Cardiac muscle cell (in vitro differentiated cells and primary cell): ENCODE measurements around the gene TRIM33. TPM values are rescaled to one million over a fixed set of nuclear protein-coding genes. Genes with fewer than 3 reads are reported as not detected.

Experiments
- DNase-seq, 2 donors: peaks; one replicate each; pipeline versions ENCODE4 v3.0.0 to v3.0.0-alpha.2; 2010 to 2017; ENCODE audit warnings: low read depth in 1 of 2, low spot score in 1 of 2
- H3K27ac ChIP-seq: fragments of 200-600 bp; sonication (generic); 2 replicates; pipeline ENCODE4 v1.5.1; 2016
- H3K27me3 ChIP-seq: fragments of 200-600 bp; sonication (generic); 2 replicates; pipeline ENCODE4 v1.6.0; 2016; ENCODE audit warnings: control low read depth
- H3K36me3 ChIP-seq: fragments of 200-600 bp; sonication (generic); 2 replicates; pipeline ENCODE4 v1.5.1; 2016; ENCODE audit warnings: control low read depth
- H3K4me1 ChIP-seq: fragments of 200-600 bp; sonication (generic); 2 replicates; pipeline ENCODE4 v1.8.1; 2017; ENCODE audit warnings: low read depth, mild to moderate bottlenecking, mixed run types
- H3K4me3 ChIP-seq: fragments of 200-600 bp; sonication (generic); 2 replicates; pipeline ENCODE4 v1.5.1; 2016; ENCODE audit warnings: mild to moderate bottlenecking
- H3K9me3 ChIP-seq: fragments of 200-600 bp; sonication (generic); 2 replicates; pipeline ENCODE4 v1.5.1; 2017; ENCODE audit warnings: low read depth, mild to moderate bottlenecking, control low read depth
- polyA plus RNA-seq: library from polyadenylated mRNA; unstranded; fragments of >200 nt; fragmentation: Nextera tagmentation; extraction: Ambion mirVana; gene quantifications from 2 replicates; pipeline ENCODE4 v1.2.1, GENCODE V29; 2016
- total RNA-seq: library from RNA; depleted of rRNA; stranded (reverse); fragments of >200 nt; gene quantifications from 2 replicates; pipeline ENCODE4 v1.2.3, GENCODE V29; 2016
- TF ChIP-seq, protein P1 (sequence below): IDR thresholded peaks from 2 replicates; pipeline ENCODE4 v1.5.1; 2012; ENCODE audit warnings: low read depth, mild to moderate bottlenecking, low read length

TRIM33 gene
- total and polyA plus RNA-seq, 2 experiments from 2014 or later, result 32.2 to 40.8 TPM

GRCh38 chr1:114349891-114350605 is 161.0 kb downstream of the TRIM33 start:
- no peak overlapping the region for H3K4me3 ChIP-seq
- no peaks in the 10 kb centered on the region for H3K9me3 ChIP-seq
- H3K27me3 ChIP-seq, result no peaks in the 10 kb centered on the region
- H3K36me3 ChIP-seq, result no peaks in the 10 kb centered on the region
- TF ChIP-seq, protein P1, sequence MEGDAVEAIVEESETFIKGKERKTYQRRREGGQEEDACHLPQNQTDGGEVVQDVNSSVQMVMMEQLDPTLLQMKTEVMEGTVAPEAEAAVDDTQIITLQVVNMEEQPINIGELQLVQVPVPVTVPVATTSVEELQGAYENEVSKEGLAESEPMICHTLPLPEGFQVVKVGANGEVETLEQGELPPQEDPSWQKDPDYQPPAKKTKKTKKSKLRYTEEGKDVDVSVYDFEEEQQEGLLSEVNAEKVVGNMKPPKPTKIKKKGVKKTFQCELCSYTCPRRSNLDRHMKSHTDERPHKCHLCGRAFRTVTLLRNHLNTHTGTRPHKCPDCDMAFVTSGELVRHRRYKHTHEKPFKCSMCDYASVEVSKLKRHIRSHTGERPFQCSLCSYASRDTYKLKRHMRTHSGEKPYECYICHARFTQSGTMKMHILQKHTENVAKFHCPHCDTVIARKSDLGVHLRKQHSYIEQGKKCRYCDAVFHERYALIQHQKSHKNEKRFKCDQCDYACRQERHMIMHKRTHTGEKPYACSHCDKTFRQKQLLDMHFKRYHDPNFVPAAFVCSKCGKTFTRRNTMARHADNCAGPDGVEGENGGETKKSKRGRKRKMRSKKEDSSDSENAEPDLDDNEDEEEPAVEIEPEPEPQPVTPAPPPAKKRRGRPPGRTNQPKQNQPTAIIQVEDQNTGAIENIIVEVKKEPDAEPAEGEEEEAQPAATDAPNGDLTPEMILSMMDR, result no peak
- DNase-seq, result no peak
- no peak overlapping the region for H3K27ac ChIP-seq
- peaks cover 3% of the 10 kb centered on the region for H3K4me1 ChIP-seq

GRCh38 chr1:114347431-114348209 is 163.4 kb downstream of the TRIM33 start:
- Histone ChIP-seq H3K4me3 (no peak overlapping the region), H3K36me3 (no peaks in the 10 kb centered on the region), H3K9me3 (no peaks in the 10 kb centered on the region), H3K4me1 (peaks cover 3% of the 10 kb centered on the region), H3K27me3 (no peaks in the 10 kb centered on the region), H3K27ac (no peak overlapping the region)
- TF ChIP-seq, protein P1, result no peak
- no peak for DNase-seq

GRCh38 chr1:114346480-114347029 is 164.4 kb downstream of the TRIM33 start:
- DNase-seq, result peak; percentile 97
- no peak overlapping the region for H3K27ac ChIP-seq
- H3K36me3 ChIP-seq, result no peaks in the 10 kb centered on the region
- peaks cover 3% of the 10 kb centered on the region for H3K4me1 ChIP-seq
- H3K9me3 ChIP-seq, result no peaks in the 10 kb centered on the region
- peak overlapping the region; percentile 9 for H3K4me3 ChIP-seq
- TF ChIP-seq, protein P1, result peak; percentile 100
- H3K27me3 ChIP-seq, result no peaks in the 10 kb centered on the region

DNA sequence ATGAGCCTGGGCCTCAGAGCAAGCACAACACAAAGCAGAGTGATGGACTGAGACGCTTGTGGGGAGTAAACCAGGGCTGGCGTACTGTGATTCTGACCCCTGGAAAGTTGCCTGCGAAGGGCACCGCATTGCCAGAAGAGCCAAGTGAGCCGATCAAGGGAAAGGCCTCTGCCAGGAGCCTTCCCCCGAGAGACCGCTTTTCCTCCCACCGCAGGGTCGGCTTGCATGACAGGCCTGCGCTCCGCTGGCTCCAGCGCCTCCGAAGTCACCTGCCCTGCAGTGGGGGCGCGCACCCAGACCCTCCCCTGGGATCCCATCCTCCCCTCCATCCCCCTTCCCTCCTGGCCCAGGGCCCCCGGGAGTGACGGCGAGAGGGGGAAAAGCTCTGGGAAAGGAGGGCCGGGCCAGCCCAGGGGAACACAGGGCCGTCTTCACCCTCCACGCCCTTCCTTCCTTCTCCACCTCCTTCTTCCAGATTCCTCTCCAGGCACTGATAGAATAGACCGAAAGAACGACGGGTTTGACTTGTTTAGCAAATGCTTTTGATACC is 165.0 kb downstream of the TRIM33 start:
- TF ChIP-seq, protein P1, result no peak
- Histone ChIP-seq H3K4me3 (peak overlapping the region; percentile 9), H3K9me3 (no peaks in the 10 kb centered on the region), H3K27ac (no peak overlapping the region), H3K27me3 (no peaks in the 10 kb centered on the region), H3K4me1 (peaks cover 3% of the 10 kb centered on the region), H3K36me3 (no peaks in the 10 kb centered on the region)
- DNase-seq, result peak in 1 of 2 donors; percentile 46

DNA sequence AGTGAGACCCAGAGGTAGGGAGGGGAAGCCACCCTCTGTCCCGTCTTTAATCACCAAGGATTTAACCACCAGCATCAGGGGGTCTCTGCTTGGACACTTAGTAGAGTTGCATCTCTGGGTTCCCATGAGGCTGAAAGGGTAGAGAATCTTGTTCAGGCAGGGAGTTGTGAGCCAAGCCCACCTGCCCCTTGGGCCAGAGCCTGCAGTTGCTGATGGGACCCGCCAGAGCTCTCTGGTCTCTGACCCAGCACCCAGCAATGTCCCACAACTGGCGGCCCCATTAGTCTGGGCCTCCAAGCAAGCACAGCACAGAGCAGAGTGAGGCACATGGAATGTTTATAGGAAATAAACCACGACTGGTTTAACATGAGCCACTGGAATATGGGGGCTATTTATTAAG is 166.3 kb downstream of the TRIM33 start:
- no peak for DNase-seq
- no peaks in the 10 kb centered on the region for H3K9me3 ChIP-seq
- no peak overlapping the region for H3K27ac ChIP-seq
- H3K27me3 ChIP-seq, result no peaks in the 10 kb centered on the region
- TF ChIP-seq, protein P1, result no peak
- no peaks in the 10 kb centered on the region for H3K36me3 ChIP-seq
- no peak overlapping the region for H3K4me3 ChIP-seq
- H3K4me1 ChIP-seq, result peaks cover 3% of the 10 kb centered on the region

Other genes with a start within 250 kb of the TRIM33 start
- gene BCAS2, start 70.4 kb upstream of the TRIM33 start, total RNA-seq, result 26.2 and 43.7 TPM in 2 replicates
- 66.1 and 71.5 TPM in 2 replicates for gene BCAS2, start 70.4 kb upstream of the TRIM33 start, polyA plus RNA-seq
- gene DENND2C, start 158.8 kb upstream of the TRIM33 start, total RNA-seq, result 1.8 TPM in 2 replicates
- gene DENND2C, start 158.8 kb upstream of the TRIM33 start, polyA plus RNA-seq, result 1.1 and 2.1 TPM in 2 replicates
- not detected in 2 replicates for gene AMPD1, start 184.3 kb upstream of the TRIM33 start, total RNA-seq
- not detected in 2 replicates for gene AMPD1, start 184.3 kb upstream of the TRIM33 start, polyA plus RNA-seq
- gene NRAS, start 205.6 kb upstream of the TRIM33 start, total RNA-seq, result 31.9 and 34.4 TPM in 2 replicates
- 29.2 and 30.0 TPM in 2 replicates for gene NRAS, start 205.6 kb upstream of the TRIM33 start, polyA plus RNA-seq
- 512 and 569 TPM in 2 replicates for gene CSDE1, start 246.8 kb upstream of the TRIM33 start, total RNA-seq
- gene CSDE1, start 246.8 kb upstream of the TRIM33 start, polyA plus RNA-seq, result 190 and 254 TPM in 2 replicates